ENCODE data around the gene MUC2.

- TF ChIP-seq RFXANK (CRISPR knock-in tag; IDR thresholded peaks at IDR 0.05): no peak
- no peak for TF ChIP-seq NFRKB (IDR thresholded peaks at IDR 0.05)
- TF ChIP-seq, protein P1, sequence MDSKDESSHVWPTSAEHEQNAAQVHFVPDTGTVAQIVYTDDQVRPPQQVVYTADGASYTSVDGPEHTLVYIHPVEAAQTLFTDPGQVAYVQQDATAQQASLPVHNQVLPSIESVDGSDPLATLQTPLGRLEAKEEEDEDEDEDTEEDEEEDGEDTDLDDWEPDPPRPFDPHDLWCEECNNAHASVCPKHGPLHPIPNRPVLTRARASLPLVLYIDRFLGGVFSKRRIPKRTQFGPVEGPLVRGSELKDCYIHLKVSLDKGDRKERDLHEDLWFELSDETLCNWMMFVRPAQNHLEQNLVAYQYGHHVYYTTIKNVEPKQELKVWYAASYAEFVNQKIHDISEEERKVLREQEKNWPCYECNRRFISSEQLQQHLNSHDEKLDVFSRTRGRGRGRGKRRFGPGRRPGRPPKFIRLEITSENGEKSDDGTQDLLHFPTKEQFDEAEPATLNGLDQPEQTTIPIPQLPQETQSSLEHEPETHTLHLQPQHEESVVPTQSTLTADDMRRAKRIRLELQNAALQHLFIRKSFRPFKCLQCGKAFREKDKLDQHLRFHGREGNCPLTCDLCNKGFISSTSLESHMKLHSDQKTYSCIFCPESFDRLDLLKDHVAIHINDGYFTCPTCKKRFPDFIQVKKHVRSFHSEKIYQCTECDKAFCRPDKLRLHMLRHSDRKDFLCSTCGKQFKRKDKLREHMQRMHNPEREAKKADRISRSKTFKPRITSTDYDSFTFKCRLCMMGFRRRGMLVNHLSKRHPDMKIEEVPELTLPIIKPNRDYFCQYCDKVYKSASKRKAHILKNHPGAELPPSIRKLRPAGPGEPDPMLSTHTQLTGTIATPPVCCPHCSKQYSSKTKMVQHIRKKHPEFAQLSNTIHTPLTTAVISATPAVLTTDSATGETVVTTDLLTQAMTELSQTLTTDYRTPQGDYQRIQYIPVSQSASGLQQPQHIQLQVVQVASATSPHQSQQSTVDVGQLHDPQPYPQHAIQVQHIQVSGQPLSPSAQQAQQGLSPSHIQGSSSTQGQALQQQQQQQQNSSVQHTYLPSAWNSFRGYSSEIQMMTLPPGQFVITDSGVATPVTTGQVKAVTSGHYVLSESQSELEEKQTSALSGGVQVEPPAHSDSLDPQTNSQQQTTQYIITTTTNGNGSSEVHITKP (CRISPR knock-in tag; IDR thresholded peaks at IDR 0.05; ENCODE audit: low read depth): no peak
- TF ChIP-seq MYNN (CRISPR knock-in tag; IDR thresholded peaks at IDR 0.05; ENCODE audit: low read depth): no peak
- TF ChIP-seq BCL6 (CRISPR knock-in tag; IDR thresholded peaks at IDR 0.05): no peak
- TF ChIP-seq FOXM1 (CRISPR knock-in tag; IDR thresholded peaks at IDR 0.05): no peak
- TF ChIP-seq PCBP1 (IDR thresholded peaks at IDR 0.05; ENCODE audit: borderline replicate concordance, low read depth, low read length): no peak
- TF ChIP-seq ZEB1 (IDR thresholded peaks at IDR 0.05; ENCODE audit: insufficient replicate concordance, low read depth): no peak
Measured at GRCh38 chr11:1072116-1072820, 2.4 kb upstream of the MUC2 start.

Data from HepG2 (cell line).